ENCODE results near the gene SRRT.

The SRRT gene

GRCh38 chr7:100875356-100875751, 451 bp downstream of the SRRT start:
- H3K27me3 ChIP-seq (ENCODE audit: insufficient read depth, low read length): no peaks in the 10 kb centered on the region

GRCh38 chr7:100878013-100878412, 3.1 kb downstream of the SRRT start:
- Histone ChIP-seq H3K9me2 (ENCODE audit: low read depth, low read length) (no peaks in the 10 kb centered on the region), H3K27me3 (ENCODE audit: insufficient read depth, low read length) (no peaks in the 10 kb centered on the region), H3K9ac (ENCODE audit: low read length) (peak overlapping the region; percentile 11; the same call in 1 of the 2 replicates), H3K36me3 (ENCODE audit: insufficient read depth, low read length) (peaks cover 67% of the 10 kb centered on the region), H3K4me1 (ENCODE audit: insufficient read depth, low read length, severe bottlenecking) (peaks cover 47% of the 10 kb centered on the region), H3K79me2 (ENCODE audit: insufficient read depth, low read length) (peaks cover 60% of the 10 kb centered on the region), H3K4me2 (ENCODE audit: low read length) (no peak overlapping the region; the same call in 1 of the 2 replicates), H3K4me3 (ENCODE audit: low read depth, low read length, poor library complexity, severe bottlenecking) (no peak overlapping the region), H3F3A (ENCODE audit: insufficient read depth, low read length) (no peaks in the 10 kb centered on the region), H4K20me1 (ENCODE audit: insufficient read depth, low read length) (peaks cover 2% of the 10 kb centered on the region; the same call in 1 of the 2 replicates), H3K27ac (ENCODE audit: low read depth, low read length, poor library complexity, severe bottlenecking) (no peak overlapping the region), H2AFZ (ENCODE audit: low read length) (no peak overlapping the region), H3K9me3 (ENCODE audit: low read length) (no peaks in the 10 kb centered on the region)
- no peak for TF ChIP-seq EZH2 (IDR thresholded peaks at IDR 0.05; ENCODE audit: borderline replicate concordance, low read length)
- TF ChIP-seq, protein P1, sequence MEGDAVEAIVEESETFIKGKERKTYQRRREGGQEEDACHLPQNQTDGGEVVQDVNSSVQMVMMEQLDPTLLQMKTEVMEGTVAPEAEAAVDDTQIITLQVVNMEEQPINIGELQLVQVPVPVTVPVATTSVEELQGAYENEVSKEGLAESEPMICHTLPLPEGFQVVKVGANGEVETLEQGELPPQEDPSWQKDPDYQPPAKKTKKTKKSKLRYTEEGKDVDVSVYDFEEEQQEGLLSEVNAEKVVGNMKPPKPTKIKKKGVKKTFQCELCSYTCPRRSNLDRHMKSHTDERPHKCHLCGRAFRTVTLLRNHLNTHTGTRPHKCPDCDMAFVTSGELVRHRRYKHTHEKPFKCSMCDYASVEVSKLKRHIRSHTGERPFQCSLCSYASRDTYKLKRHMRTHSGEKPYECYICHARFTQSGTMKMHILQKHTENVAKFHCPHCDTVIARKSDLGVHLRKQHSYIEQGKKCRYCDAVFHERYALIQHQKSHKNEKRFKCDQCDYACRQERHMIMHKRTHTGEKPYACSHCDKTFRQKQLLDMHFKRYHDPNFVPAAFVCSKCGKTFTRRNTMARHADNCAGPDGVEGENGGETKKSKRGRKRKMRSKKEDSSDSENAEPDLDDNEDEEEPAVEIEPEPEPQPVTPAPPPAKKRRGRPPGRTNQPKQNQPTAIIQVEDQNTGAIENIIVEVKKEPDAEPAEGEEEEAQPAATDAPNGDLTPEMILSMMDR (IDR thresholded peaks at IDR 0.05; ENCODE audit: low read length): no peak

More at GRCh38 chr7:100875356-100875751, 451 bp downstream of the SRRT start:
- Histone ChIP-seq H3K79me2 (ENCODE audit: insufficient read depth, low read length) (peaks cover 52% of the 10 kb centered on the region), H3K9me2 (ENCODE audit: low read depth, low read length) (no peaks in the 10 kb centered on the region), H3K36me3 (ENCODE audit: insufficient read depth, low read length) (peaks cover 41% of the 10 kb centered on the region), H3K4me3 (ENCODE audit: low read depth, low read length, poor library complexity, severe bottlenecking) (peak overlapping the region; percentile 82), H4K20me1 (ENCODE audit: insufficient read depth, low read length) (peaks cover 2% of the 10 kb centered on the region; the same call in 1 of the 2 replicates), H2AFZ (ENCODE audit: low read length) (no peak overlapping the region), H3K9ac (ENCODE audit: low read length) (peak overlapping the region; percentile 91), H3K4me2 (ENCODE audit: low read length) (peak overlapping the region; percentile 90), H3K9me3 (ENCODE audit: low read length) (no peaks in the 10 kb centered on the region), H3F3A (ENCODE audit: insufficient read depth, low read length) (no peaks in the 10 kb centered on the region), H3K4me1 (ENCODE audit: insufficient read depth, low read length, severe bottlenecking) (peaks cover 47% of the 10 kb centered on the region), H3K27ac (ENCODE audit: low read depth, low read length, poor library complexity, severe bottlenecking) (peak overlapping the region; percentile 49)
- no peak for TF ChIP-seq EZH2 (IDR thresholded peaks at IDR 0.05; ENCODE audit: borderline replicate concordance, low read length)

GRCh38 chr7:100878685-100879084, 3.8 kb downstream of the SRRT start:
- H3K36me3 ChIP-seq (ENCODE audit: insufficient read depth, low read length): peaks cover 74% of the 10 kb centered on the region
- H3K27me3 ChIP-seq (ENCODE audit: insufficient read depth, low read length): no peaks in the 10 kb centered on the region
- TF ChIP-seq, protein P1 (IDR thresholded peaks at IDR 0.05; ENCODE audit: low read length): no peak
- no peak for TF ChIP-seq EZH2 (IDR thresholded peaks at IDR 0.05; ENCODE audit: borderline replicate concordance, low read length)
- H3K4me1 ChIP-seq (ENCODE audit: insufficient read depth, low read length, severe bottlenecking): peaks cover 47% of the 10 kb centered on the region
- no peaks in the 10 kb centered on the region for H3F3A ChIP-seq (ENCODE audit: insufficient read depth, low read length)
- peaks cover 2% of the 10 kb centered on the region; the same call in 1 of the 2 replicates for H4K20me1 ChIP-seq (ENCODE audit: insufficient read depth, low read length)
- no peaks in the 10 kb centered on the region for H3K9me3 ChIP-seq (ENCODE audit: low read length)
- peak overlapping the region; percentile 3; the same call in 1 of the 2 replicates for H3K4me2 ChIP-seq (ENCODE audit: low read length)
- H3K27ac ChIP-seq (ENCODE audit: low read depth, low read length, poor library complexity, severe bottlenecking): no peak overlapping the region
- peaks cover 60% of the 10 kb centered on the region for H3K79me2 ChIP-seq (ENCODE audit: insufficient read depth, low read length)
- no peak overlapping the region for H2AFZ ChIP-seq (ENCODE audit: low read length)
- H3K4me3 ChIP-seq (ENCODE audit: low read depth, low read length, poor library complexity, severe bottlenecking): no peak overlapping the region
- peak overlapping the region; percentile 11; the same call in 1 of the 2 replicates for H3K9ac ChIP-seq (ENCODE audit: low read length)
- no peaks in the 10 kb centered on the region for H3K9me2 ChIP-seq (ENCODE audit: low read depth, low read length)

Data from OCI-LY1 (cell line).